HG03457 (cell line): ENCODE data around the gene SLC6A7.

Experiments
- ATAC-seq: cut with Tn5 transposase; IDR thresholded peaks from one replicate; pipeline ENCODE4 v1.9.1; 2021; ENCODE audit warnings: moderate number of reproducible peaks; ENCODE audit not compliant: unreplicated experiment

Gene SLC6A7

GRCh38 chr5:150190503-150190979 lies 679 bp downstream of the SLC6A7 start:
- no peak for ATAC-seq

DNA sequence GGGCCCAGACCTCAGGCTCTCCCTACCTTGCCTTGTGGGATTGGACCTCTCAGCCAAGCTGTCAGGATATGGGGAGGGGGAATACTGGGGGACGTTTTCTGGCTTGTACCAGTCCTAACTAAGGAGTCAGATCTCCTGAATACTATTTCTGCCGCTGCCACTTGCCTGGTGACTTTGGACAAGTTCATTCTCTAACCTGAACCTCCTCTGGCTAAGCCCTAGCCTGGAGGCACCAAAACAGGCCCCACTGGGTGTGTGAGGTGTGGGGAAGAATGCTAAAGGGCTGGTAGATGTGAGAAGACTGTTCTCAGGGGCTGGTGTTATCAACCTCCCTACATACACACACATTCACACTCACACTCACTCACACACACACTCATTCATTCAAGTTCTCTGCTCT lies 1.1 kb downstream of the SLC6A7 start:
- ATAC-seq: no peak

- ATAC-seq: no peak
These were observed 2.6 kb downstream of the SLC6A7 start for GRCh38 chr5:150192462-150192861.

DNA sequence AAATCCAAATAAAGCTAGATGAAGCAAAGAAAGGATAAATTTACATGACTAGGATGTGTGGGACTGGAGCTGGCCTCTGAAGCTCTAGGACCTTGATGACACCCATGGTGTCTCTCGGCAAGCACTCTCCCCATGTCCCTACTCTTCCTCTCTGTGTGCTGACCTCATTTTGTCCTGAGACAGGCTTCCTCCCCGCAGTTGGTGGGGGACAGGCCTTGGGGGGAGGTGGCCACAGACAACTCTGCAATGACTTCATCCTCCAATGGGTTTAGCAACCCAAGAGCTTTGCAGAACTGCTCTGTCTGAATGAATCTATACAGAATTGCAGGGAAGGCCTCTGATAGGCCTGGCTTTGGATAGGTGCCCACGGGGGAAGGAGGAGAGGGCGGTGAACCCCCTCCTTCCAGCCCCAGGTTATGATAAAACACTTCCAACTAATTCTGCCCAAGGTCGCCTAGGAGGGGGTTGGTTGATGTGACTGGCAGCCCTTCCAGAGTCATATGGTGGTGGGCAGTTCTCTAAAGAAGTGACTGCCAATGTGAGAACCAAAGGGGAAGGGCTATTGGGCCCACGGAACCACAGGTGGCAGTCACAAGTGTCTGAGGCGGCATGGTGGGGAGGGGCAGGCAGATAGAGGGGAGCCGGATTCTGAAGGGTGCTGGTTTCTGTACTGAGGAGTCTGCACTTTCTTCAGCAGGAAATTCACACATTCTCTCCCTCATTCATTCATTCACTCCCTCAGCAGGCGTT lies 6.0 kb downstream of the SLC6A7 start:
- no peak for ATAC-seq

DNA sequence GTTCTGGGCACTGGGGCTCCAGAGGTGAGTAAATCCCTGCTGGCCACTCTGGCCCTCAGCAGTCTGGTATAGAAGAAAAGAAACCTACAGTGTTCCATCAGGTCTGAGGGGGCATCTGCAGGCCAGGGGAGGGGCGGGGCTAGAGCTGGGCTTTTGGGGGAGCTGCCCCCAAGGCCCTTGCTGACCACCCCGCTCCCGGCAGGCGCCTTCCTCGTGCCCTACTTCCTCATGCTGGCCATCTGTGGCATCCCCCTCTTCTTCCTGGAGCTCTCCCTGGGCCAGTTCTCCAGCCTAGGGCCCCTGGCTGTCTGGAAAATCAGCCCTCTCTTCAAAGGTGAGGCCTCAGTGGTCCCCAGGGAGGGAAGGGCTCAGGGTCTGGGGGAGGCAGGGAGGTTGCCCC lies 6.7 kb downstream of the SLC6A7 start:
- ATAC-seq: no peak

DNA sequence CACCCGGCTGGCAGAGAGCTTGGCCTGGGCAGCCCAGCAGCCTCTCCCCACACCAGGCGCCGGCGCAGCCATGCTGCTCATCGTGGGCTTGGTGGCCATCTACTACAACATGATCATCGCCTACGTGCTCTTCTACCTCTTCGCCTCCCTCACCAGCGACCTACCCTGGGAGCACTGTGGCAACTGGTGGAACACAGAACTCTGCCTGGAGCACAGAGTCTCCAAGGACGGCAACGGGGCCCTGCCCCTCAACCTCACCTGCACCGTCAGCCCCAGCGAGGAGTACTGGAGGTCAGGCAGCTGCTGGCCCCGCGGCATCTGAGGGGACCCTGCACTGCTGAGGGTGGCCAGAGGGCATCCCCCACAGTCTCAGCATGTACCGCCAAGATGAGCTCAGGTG lies 7.1 kb downstream of the SLC6A7 start:
- ATAC-seq: no peak

DNA sequence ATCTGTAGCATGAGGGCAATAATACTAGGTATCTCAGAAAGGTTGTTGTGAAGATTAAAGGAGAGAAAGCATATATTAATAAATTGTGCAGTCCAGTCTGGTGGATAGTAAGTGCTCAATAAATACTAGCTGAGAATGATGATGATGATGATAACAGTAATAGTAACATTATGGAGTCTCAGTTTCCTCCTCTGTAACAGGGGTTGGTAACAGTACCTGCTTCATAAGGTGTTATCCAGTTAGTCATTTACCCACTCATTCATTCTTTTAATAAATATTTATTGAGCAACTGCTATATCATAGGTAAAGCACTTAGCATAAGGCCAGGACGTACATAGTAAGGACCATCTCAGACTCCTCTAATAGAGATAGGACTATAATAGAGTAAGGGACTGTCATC lies 7.6 kb downstream of the SLC6A7 start:
- ATAC-seq: no peak

DNA sequence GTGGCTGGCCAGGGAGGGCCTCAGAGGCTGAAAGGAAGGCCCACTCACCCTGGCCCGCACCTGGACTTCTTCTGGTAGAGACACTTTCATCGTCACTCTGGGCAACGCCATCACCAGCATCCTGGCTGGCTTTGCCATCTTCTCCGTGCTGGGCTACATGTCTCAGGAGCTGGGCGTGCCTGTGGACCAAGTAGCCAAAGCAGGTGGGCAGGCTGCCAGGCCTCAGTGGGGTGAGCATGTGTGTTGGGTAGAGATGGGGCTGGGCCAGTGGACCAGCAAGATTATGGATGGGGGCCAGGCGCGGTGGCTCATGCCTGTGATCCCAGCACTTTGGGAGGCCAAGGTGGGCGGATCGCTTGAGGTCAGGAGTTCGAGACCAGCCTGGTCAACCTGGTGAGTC lies 12.6 kb downstream of the SLC6A7 start:
- ATAC-seq: no peak

DNA sequence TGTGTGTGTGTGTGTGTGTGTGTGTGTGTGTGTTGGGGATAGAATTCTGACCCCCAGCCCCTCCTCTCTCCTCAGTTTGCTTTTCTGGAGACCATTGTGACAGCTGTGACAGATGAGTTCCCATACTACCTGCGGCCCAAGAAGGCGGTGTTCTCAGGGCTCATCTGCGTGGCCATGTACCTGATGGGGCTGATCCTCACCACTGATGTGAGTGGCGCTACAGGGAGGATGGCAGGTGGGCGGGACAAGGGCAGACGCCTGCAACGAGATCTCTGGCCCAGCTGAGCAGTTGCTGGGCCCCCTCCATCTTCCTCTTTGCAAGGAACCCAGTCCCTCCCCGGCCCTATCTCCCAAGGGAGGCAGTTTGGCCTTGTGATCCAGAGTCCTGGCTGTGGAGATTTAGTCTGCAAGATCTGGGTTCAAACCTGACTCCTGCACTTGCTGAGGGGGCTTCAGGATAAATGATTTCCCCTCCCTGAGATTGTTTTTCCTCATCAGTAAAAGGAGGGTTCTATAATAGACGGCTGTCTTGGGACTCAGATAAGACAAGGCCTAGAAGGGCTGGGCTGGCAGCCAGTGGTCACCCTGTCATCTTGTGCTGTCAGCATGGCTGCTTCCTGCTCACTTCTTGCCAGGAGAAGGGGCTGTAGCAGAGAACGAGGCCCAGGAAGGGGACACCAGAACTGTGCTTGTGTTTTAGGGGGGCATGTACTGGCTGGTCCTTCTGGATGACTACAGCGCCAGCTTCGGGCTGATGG lies 14.1 kb downstream of the SLC6A7 start:
- no peak for ATAC-seq

GRCh38 chr5:150204590-150204960 lies 14.7 kb downstream of the SLC6A7 start:
- no peak for ATAC-seq

DNA sequence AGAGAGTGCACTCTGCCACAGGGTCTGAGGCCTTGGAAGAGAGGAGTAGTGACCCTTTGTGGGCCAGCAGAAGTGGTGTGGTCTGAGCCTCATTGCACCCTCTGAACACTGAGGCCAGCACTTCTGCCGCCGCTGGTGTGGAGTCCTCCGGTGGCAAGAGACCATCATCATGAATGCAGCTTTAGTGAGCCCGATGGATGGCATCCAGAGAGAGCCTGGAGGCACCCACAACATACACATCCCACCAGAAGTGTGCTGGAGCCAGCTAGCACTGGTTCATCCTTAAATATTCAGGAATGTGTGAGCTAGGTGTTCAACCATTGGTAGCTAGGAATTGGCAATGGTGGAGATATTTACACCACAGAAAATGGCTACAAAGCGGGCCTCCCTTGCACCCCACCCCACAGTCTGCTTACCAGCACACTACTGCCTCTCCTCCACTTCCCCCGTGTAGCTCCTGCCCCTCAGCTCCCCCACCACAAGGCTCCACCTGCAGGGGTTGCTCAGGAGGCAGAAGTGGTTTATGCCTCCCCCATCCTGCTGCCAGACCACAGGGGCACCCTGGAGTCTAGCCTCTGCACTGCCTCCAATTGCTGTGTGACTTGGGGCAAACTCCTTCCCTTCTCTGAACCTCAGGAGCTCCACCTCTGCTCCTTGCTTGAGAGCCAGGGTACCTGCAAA lies 16.4 kb downstream of the SLC6A7 start:
- ATAC-seq: no peak

DNA sequence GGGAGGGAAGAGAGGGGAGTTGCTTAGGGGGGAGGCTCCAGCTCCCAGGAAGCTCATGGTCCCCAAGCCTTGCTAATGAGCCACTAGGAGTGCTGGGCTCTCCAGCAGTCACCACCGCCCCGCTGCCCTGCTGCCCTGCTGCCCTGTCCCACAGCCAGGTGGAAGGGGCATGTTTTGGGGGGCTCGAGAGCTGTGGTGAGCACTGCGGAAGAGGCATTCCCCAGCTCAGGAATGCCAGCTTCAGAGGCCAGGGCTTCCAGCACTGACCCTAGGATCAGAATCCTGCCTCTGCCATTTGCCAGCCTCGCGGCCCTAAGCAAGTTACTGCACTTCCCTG lies 16.9 kb downstream of the SLC6A7 start:
- ATAC-seq: no peak

DNA sequence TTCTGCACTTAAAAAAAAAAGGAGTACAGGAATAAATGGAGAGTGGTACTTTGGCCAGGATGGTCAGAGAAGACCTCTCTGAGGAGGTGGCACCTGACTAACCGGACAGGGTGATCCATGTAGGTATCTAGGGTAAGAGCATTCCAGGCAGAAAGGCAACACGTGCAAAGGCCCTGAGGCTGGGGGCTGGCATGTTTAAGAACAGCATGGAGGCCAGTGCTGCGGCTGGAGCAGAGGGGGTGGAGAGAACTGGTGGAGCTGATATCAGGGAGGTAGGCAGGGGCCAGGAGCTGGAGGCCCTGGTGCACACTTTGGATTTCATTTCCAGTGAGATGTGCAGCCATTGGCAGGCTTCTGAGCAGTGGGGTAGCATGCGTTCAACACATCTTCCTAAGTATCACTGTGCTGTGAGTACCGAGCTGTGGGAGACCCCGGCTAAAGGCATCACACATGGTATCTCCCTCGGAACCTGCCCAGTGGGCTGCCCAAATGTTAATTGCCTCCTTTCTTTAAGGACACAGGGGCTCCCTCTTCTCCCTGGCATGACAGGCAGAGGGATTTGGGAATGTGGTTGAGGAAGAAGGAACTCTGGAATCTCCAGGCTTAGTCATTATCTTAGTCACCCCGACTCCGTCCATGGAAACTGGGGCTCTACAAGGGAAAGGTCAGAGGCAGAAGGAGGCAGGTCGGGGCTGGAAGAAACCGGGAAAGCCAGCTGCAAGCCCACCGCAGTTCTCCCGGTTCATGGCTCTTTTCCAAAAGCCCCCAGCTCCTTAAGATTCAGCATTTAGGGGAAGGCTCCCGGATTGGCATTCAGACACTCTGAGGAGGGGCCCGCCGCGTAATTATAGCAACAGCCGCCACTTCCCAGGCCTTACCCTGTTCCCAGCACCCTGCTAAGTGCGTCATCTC lies 18.6 kb downstream of the SLC6A7 start:
- ATAC-seq: no peak

DNA sequence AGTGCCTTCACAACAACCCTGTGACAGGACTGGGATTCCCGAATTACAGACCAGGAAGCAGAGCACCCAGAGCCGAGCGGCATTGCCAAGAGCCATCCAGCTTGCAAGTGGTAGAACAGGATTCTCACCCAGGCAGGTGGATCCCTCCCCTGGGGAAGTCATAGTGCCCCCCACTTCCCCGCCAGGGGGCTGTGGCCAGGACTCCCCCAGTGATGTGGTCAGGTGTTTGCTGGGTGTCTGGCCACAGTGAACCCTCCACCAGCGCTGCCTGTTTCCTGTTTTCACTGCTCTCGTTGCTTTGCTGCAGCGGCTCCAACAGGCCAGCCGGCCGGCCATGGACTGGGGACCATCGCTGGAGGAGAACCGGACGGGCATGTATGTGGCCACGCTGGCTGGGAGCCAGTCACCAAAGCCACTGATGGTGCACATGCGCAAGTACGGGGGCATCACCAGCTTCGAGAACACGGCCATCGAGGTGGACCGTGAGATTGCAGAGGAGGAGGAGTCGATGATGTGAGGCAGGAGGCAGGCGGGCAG lies 19.3 kb downstream of the SLC6A7 start:
- no peak for ATAC-seq

- no peak for ATAC-seq
These were observed 20.8 kb downstream of the SLC6A7 start for GRCh38 chr5:150210644-150211043.

DNA sequence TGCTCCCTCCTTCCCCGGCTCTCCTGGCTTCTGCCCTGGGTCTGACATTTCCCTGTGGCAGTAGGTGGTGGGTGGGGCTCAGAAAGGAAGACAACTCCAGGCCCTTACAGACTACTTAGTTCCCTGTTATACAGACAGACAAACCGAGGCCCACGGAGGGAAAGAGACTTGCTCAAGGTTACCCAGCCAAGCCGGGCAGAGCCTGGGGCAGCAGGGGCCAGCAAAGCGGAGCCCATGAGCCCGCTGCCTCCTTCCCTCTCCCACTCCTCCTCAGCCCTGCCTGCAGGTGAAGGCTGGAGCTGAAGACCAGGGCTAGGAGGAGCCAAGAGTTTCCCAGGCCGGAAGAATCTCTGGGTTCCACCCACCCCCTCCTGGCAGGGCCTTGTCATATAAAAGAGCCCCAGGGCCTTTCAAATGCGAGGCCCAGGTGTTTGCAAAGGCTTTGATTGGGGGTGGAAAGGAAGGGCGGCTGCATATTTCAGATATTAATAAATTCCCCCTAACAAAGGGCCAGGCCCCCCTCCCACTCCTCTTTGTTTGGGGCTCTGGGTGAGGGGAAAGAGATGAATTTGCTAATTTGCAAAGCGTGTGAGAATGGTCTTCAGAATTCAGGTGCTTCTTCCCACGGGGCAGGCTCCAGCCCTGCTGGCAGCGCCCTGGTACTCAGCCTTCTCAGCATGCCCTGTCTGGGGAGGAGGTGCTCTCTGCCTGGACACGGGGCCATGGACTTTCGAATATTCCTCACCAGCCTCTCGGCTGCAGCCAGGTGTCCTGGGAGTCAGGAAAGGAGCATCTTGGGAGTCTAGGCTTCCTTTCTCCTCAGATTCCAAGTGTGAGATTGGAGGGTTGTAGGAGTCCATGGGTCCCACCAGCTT lies 21.5 kb downstream of the SLC6A7 start:
- no peak for ATAC-seq

GRCh38 chr5:150213530-150213929 lies 23.7 kb downstream of the SLC6A7 start:
- no peak for ATAC-seq

DNA sequence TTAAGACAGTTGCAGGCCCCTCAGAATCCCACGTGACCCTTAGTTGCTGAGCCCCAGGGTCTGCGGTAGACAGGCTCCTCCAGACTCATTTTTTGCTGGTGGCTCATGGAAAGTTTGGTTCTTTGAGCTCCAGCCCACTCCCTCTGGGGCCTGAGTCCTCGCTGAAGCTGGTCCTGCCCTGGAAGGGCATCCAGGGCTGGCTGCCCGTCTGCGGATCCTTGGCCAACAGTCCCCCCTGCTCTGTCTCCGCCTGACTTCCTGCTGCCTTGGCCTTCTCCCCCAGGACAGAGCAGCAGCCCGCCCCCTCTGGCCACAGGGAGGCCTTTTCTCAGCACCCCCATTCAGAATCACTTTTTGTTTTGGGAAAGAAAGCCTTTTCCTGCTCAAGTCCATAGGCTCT lies 24.4 kb downstream of the SLC6A7 start:
- no peak for ATAC-seq

GRCh38 chr5:150215979-150216944 lies 26.4 kb downstream of the SLC6A7 start:
- no peak for ATAC-seq
